ENCODE data around the gene PEAK1.

PEAK1 gene

GRCh38 chr15:77063249-77063648 lies 356.7 kb downstream of the PEAK1 start:
- Histone ChIP-seq H3K4me2 (ENCODE audit: low read length) (no peak overlapping the region), H4K8ac (ENCODE audit: low read depth, low read length) (no peak overlapping the region), H3K4me3 (ENCODE audit: low read length) (no peak overlapping the region), H3K9ac (ENCODE audit: low read length) (no peak overlapping the region), H2BK120ac (ENCODE audit: low read depth, low read length) (no peak overlapping the region), H3K18ac (ENCODE audit: low read length) (no peak overlapping the region), H3K4me1 (ENCODE audit: control insufficient read depth, low read depth, low read length) (no peaks in the 10 kb centered on the region), H2BK5ac (ENCODE audit: low read length) (no peak overlapping the region), H3K4ac (ENCODE audit: low read depth, low read length) (no peak overlapping the region), H3K27ac (ENCODE audit: low read depth, low read length) (no peak overlapping the region), H3K79me1 (ENCODE audit: low read length) (peaks cover 12% of the 10 kb centered on the region), H3K23ac (ENCODE audit: low read length) (no peak overlapping the region), H3K36me3 (ENCODE audit: control insufficient read depth, insufficient read depth, low read length) (no peaks in the 10 kb centered on the region), H3K79me2 (ENCODE audit: control insufficient read depth, insufficient read depth, low read length) (peaks cover 9% of the 10 kb centered on the region), H3K27me3 (ENCODE audit: insufficient read depth, low read length, poor library complexity) (no peaks in the 10 kb centered on the region), H4K5ac (ENCODE audit: low read length) (no peak overlapping the region), H3K56ac (ENCODE audit: low read length) (no peak overlapping the region), H2BK15ac (replicated peaks; ENCODE audit: low read depth) (no peak overlapping the region), H2AK5ac (ENCODE audit: low read length) (no peak overlapping the region)
- no peak for DNase-seq

- no peak overlapping the region for H3K4ac ChIP-seq (ENCODE audit: low read depth, low read length)
- H3K9ac ChIP-seq (ENCODE audit: low read length): no peak overlapping the region
These were observed 359.4 kb downstream of the PEAK1 start for GRCh38 chr15:77060546-77060945.

DNA sequence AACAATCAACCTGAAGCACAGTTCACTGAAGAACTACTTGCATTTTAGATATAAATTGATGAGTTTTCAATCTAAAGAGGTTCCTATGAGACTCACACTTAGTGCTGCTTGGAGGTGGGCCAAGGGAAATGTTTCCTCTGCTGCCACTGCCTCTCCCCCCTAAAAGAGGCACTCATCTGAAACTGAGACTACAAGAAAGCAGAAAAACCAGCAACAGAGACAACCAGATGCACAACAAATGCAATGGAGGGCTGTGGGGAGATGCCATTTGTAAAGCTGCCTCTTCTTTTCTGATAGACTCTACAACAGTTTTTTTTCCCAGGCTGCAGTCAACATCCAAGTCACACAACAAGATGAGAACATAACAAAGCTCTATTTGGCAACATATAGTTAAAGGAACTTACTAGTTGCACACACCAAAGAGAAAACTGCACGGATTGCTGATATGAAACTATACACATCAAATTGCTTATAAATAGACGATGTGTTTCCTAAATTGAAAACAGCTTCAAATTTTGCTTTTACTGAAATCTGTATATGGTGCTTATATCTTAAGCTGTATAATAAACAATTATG lies 360.0 kb downstream of the PEAK1 start:
- no peaks in the 10 kb centered on the region for H3K4me1 ChIP-seq (ENCODE audit: control insufficient read depth, low read depth, low read length)
- no peak overlapping the region for H3K23ac ChIP-seq (ENCODE audit: low read length)
- no peak overlapping the region for H2BK5ac ChIP-seq (ENCODE audit: low read length)
- H3K79me2 ChIP-seq (ENCODE audit: control insufficient read depth, insufficient read depth, low read length): peaks cover 4% of the 10 kb centered on the region
- no peaks in the 10 kb centered on the region for H3K36me3 ChIP-seq (ENCODE audit: control insufficient read depth, insufficient read depth, low read length)
- DNase-seq: no peak
- H4K8ac ChIP-seq (ENCODE audit: low read depth, low read length): no peak overlapping the region
- no peaks in the 10 kb centered on the region for H3K27me3 ChIP-seq (ENCODE audit: insufficient read depth, low read length, poor library complexity)
- no peak overlapping the region for H3K18ac ChIP-seq (ENCODE audit: low read length)
- H3K9ac ChIP-seq (ENCODE audit: low read length): no peak overlapping the region
- H4K5ac ChIP-seq (ENCODE audit: low read length): no peak overlapping the region
- H3K4ac ChIP-seq (ENCODE audit: low read depth, low read length): no peak overlapping the region
- H3K27ac ChIP-seq (ENCODE audit: low read depth, low read length): no peak overlapping the region
- no peak overlapping the region for H2BK120ac ChIP-seq (ENCODE audit: low read depth, low read length)
- H3K4me2 ChIP-seq (ENCODE audit: low read length): no peak overlapping the region
- H2BK15ac ChIP-seq (replicated peaks; ENCODE audit: low read depth): no peak overlapping the region
- H3K56ac ChIP-seq (ENCODE audit: low read length): no peak overlapping the region
- H3K79me1 ChIP-seq (ENCODE audit: low read length): peaks cover 8% of the 10 kb centered on the region
- no peak overlapping the region for H2AK5ac ChIP-seq (ENCODE audit: low read length)
- no CpG with 5 or more reads among the region's 2 CpGs for WGBS (ENCODE audit: extremely low coverage, insufficient coverage, low lambda C conversion rate)
- H3K4me3 ChIP-seq (ENCODE audit: low read length): no peak overlapping the region

More at GRCh38 chr15:77060546-77060945, 359.4 kb downstream of the PEAK1 start:
- H2AK5ac ChIP-seq (ENCODE audit: low read length): no peak overlapping the region
- H3K4me3 ChIP-seq (ENCODE audit: low read length): no peak overlapping the region
- no peak overlapping the region for H2BK15ac ChIP-seq (replicated peaks; ENCODE audit: low read depth)
- H3K56ac ChIP-seq (ENCODE audit: low read length): no peak overlapping the region
- no peak overlapping the region for H2BK5ac ChIP-seq (ENCODE audit: low read length)
- no peaks in the 10 kb centered on the region for H3K36me3 ChIP-seq (ENCODE audit: control insufficient read depth, insufficient read depth, low read length)
- DNase-seq: no peak
- H3K23ac ChIP-seq (ENCODE audit: low read length): no peak overlapping the region
- no peak overlapping the region for H4K5ac ChIP-seq (ENCODE audit: low read length)
- no peak overlapping the region for H3K18ac ChIP-seq (ENCODE audit: low read length)
- H2BK120ac ChIP-seq (ENCODE audit: low read depth, low read length): no peak overlapping the region
- H3K4me1 ChIP-seq (ENCODE audit: control insufficient read depth, low read depth, low read length): no peaks in the 10 kb centered on the region
- peaks cover 4% of the 10 kb centered on the region for H3K79me2 ChIP-seq (ENCODE audit: control insufficient read depth, insufficient read depth, low read length)
- H3K4me2 ChIP-seq (ENCODE audit: low read length): no peak overlapping the region
- H4K8ac ChIP-seq (ENCODE audit: low read depth, low read length): no peak overlapping the region
- no peak overlapping the region for H3K27ac ChIP-seq (ENCODE audit: low read depth, low read length)
- peaks cover 8% of the 10 kb centered on the region for H3K79me1 ChIP-seq (ENCODE audit: low read length)
- no peaks in the 10 kb centered on the region for H3K27me3 ChIP-seq (ENCODE audit: insufficient read depth, low read length, poor library complexity)

GRCh38 chr15:77058468-77058867 lies 361.4 kb downstream of the PEAK1 start:
- DNase-seq: no peak
- Histone ChIP-seq H3K9ac (ENCODE audit: low read length) (no peak overlapping the region), H3K18ac (ENCODE audit: low read length) (no peak overlapping the region), H3K79me2 (ENCODE audit: control insufficient read depth, insufficient read depth, low read length) (peaks cover 4% of the 10 kb centered on the region), H2BK15ac (replicated peaks; ENCODE audit: low read depth) (no peak overlapping the region), H4K8ac (ENCODE audit: low read depth, low read length) (no peak overlapping the region), H3K4ac (ENCODE audit: low read depth, low read length) (no peak overlapping the region), H3K4me2 (ENCODE audit: low read length) (no peak overlapping the region), H2BK5ac (ENCODE audit: low read length) (no peak overlapping the region), H3K27ac (ENCODE audit: low read depth, low read length) (no peak overlapping the region), H3K4me1 (ENCODE audit: control insufficient read depth, low read depth, low read length) (no peaks in the 10 kb centered on the region), H3K56ac (ENCODE audit: low read length) (no peak overlapping the region), H3K79me1 (ENCODE audit: low read length) (peaks cover 6% of the 10 kb centered on the region), H4K5ac (ENCODE audit: low read length) (no peak overlapping the region), H3K36me3 (ENCODE audit: control insufficient read depth, insufficient read depth, low read length) (no peaks in the 10 kb centered on the region), H3K23ac (ENCODE audit: low read length) (no peak overlapping the region), H2AK5ac (ENCODE audit: low read length) (no peak overlapping the region), H2BK120ac (ENCODE audit: low read depth, low read length) (no peak overlapping the region), H3K4me3 (ENCODE audit: low read length) (no peak overlapping the region), H3K27me3 (ENCODE audit: insufficient read depth, low read length, poor library complexity) (no peaks in the 10 kb centered on the region)
- WGBS (ENCODE audit: extremely low coverage, insufficient coverage, low lambda C conversion rate): no CpG with 5 or more reads among the region's 4 CpGs

DNA sequence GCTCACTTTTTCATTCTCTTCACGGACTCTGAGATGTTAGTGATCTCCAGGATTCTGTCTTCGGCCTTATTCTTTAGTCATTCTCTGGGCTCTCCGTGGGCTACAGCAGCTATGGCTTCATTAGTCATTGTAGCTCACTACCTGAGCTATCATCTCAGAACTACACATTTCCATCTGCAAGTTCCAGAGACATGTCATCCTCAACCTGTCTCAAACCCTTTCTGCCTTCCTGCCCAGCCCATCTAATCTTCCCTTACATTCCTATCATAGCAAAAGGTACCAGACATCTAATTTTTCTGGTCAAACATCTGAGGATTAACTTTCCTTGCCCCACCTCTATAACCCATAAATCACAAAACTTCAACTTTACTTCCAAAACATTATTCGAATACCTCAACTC lies 362.2 kb downstream of the PEAK1 start:
- 100% methylated on average over 1 of the region's 4 CpGs for WGBS (ENCODE audit: extremely low coverage, insufficient coverage, low lambda C conversion rate)
- peaks cover 4% of the 10 kb centered on the region for H3K79me2 ChIP-seq (ENCODE audit: control insufficient read depth, insufficient read depth, low read length)
- H3K18ac ChIP-seq (ENCODE audit: low read length): no peak overlapping the region
- no peak overlapping the region for H3K9ac ChIP-seq (ENCODE audit: low read length)
- H3K36me3 ChIP-seq (ENCODE audit: control insufficient read depth, insufficient read depth, low read length): no peaks in the 10 kb centered on the region
- peaks cover 6% of the 10 kb centered on the region for H3K79me1 ChIP-seq (ENCODE audit: low read length)
- no peaks in the 10 kb centered on the region for H3K4me1 ChIP-seq (ENCODE audit: control insufficient read depth, low read depth, low read length)
- no peaks in the 10 kb centered on the region for H3K27me3 ChIP-seq (ENCODE audit: insufficient read depth, low read length, poor library complexity)
- no peak for DNase-seq
- no peak overlapping the region for H2BK120ac ChIP-seq (ENCODE audit: low read depth, low read length)
- no peak overlapping the region for H3K23ac ChIP-seq (ENCODE audit: low read length)
- no peak overlapping the region for H3K56ac ChIP-seq (ENCODE audit: low read length)
- no peak overlapping the region for H3K4me3 ChIP-seq (ENCODE audit: low read length)
- no peak overlapping the region for H3K27ac ChIP-seq (ENCODE audit: low read depth, low read length)
- no peak overlapping the region for H2AK5ac ChIP-seq (ENCODE audit: low read length)
- no peak overlapping the region for H4K8ac ChIP-seq (ENCODE audit: low read depth, low read length)
- no peak overlapping the region for H2BK5ac ChIP-seq (ENCODE audit: low read length)
- H3K4me2 ChIP-seq (ENCODE audit: low read length): no peak overlapping the region
- no peak overlapping the region for H3K4ac ChIP-seq (ENCODE audit: low read depth, low read length)
- no peak overlapping the region for H4K5ac ChIP-seq (ENCODE audit: low read length)
- no peak overlapping the region for H2BK15ac ChIP-seq (replicated peaks; ENCODE audit: low read depth)

DNA sequence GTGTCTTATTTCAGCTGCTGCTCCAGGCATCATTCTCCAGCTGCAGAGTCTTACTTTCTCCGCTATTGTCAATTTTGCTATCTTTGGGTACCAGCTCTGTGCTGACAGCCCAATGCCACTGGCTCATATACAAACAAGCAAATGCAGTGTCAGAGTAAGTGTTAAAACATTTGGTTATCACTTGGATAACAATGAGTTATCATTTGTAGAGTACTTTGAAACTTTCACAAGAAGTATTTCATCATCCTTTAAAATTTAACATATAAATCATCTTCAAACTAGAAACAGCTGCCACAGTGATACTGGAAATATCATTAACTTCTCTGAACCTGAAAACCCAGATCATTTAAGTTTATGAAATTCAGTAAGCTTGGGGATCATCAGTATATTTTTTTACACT lies 362.8 kb downstream of the PEAK1 start:
- no peak overlapping the region for H3K27ac ChIP-seq (ENCODE audit: low read depth, low read length)
- DNase-seq: no peak

More for the DNA sequence above, 362.8 kb downstream of the PEAK1 start:
- Histone ChIP-seq H2AK5ac (ENCODE audit: low read length) (no peak overlapping the region), H2BK5ac (ENCODE audit: low read length) (no peak overlapping the region), H2BK15ac (replicated peaks; ENCODE audit: low read depth) (no peak overlapping the region), H3K79me1 (ENCODE audit: low read length) (peaks cover 6% of the 10 kb centered on the region), H3K18ac (ENCODE audit: low read length) (no peak overlapping the region), H4K8ac (ENCODE audit: low read depth, low read length) (no peak overlapping the region), H3K4ac (ENCODE audit: low read depth, low read length) (no peak overlapping the region), H3K4me2 (ENCODE audit: low read length) (no peak overlapping the region), H3K23ac (ENCODE audit: low read length) (no peak overlapping the region), H3K79me2 (ENCODE audit: control insufficient read depth, insufficient read depth, low read length) (peaks cover 4% of the 10 kb centered on the region), H2BK120ac (ENCODE audit: low read depth, low read length) (no peak overlapping the region), H3K9ac (ENCODE audit: low read length) (no peak overlapping the region), H4K5ac (ENCODE audit: low read length) (no peak overlapping the region), H3K36me3 (ENCODE audit: control insufficient read depth, insufficient read depth, low read length) (peaks cover 2% of the 10 kb centered on the region), H3K56ac (ENCODE audit: low read length) (no peak overlapping the region), H3K27me3 (ENCODE audit: insufficient read depth, low read length, poor library complexity) (no peaks in the 10 kb centered on the region), H3K4me1 (ENCODE audit: control insufficient read depth, low read depth, low read length) (no peaks in the 10 kb centered on the region), H3K4me3 (ENCODE audit: low read length) (no peak overlapping the region)
- no CpG with 5 or more reads among the region's 1 CpG for WGBS (ENCODE audit: extremely low coverage, insufficient coverage, low lambda C conversion rate)

Data from mesendoderm (in vitro differentiated cells).